ENCODE measurements around the gene RPS23.
A peak's percentile ranks its signal among the peaks of the same experiment; 100 is the strongest.

RPS23 gene

GRCh38 chr5:82306151-82306550 is 28.0 kb upstream of the RPS23 start:
- DNase-seq (ENCODE audit: low read depth) = no peak
- TF ChIP-seq CTCF (IDR thresholded peaks at IDR 0.05; ENCODE audit: insufficient read depth, low read depth, low read length, missing control alignments) = no peak
- no peak overlapping the region for H3K4me3 ChIP-seq (ENCODE audit: low read length)

- no peak overlapping the region for H3K4me3 ChIP-seq (ENCODE audit: low read length)
- no peak for DNase-seq (ENCODE audit: low read depth)
- no peak for TF ChIP-seq CTCF (IDR thresholded peaks at IDR 0.05; ENCODE audit: insufficient read depth, low read depth, low read length, missing control alignments)
Observed at GRCh38 chr5:82301190-82301589, 23.0 kb upstream of the RPS23 start.

GRCh38 chr5:82298668-82299067 is 20.5 kb upstream of the RPS23 start:
- peak; percentile 39 for DNase-seq (ENCODE audit: low read depth)
- no peak for TF ChIP-seq CTCF (IDR thresholded peaks at IDR 0.05; ENCODE audit: insufficient read depth, low read depth, low read length, missing control alignments)
- H3K4me3 ChIP-seq (ENCODE audit: low read length) = no peak overlapping the region

- no peak for DNase-seq (ENCODE audit: low read depth)
- no peak for TF ChIP-seq CTCF (IDR thresholded peaks at IDR 0.05; ENCODE audit: insufficient read depth, low read depth, low read length, missing control alignments)
- no peak overlapping the region for H3K4me3 ChIP-seq (ENCODE audit: low read length)
Observed at GRCh38 chr5:82297711-82298110, 19.6 kb upstream of the RPS23 start.

GRCh38 chr5:82296929-82297328 is 18.8 kb upstream of the RPS23 start:
- H3K4me3 ChIP-seq (ENCODE audit: low read length) = no peak overlapping the region
- TF ChIP-seq CTCF (IDR thresholded peaks at IDR 0.05; ENCODE audit: insufficient read depth, low read depth, low read length, missing control alignments) = no peak
- no peak for DNase-seq (ENCODE audit: low read depth)

GRCh38 chr5:82295959-82296531 is 17.9 kb upstream of the RPS23 start:
- no peak overlapping the region for H3K4me3 ChIP-seq (ENCODE audit: low read length)
- peak; percentile 20 for DNase-seq (ENCODE audit: low read depth)
- no peak for TF ChIP-seq CTCF (IDR thresholded peaks at IDR 0.05; ENCODE audit: insufficient read depth, low read depth, low read length, missing control alignments)

GRCh38 chr5:82295144-82295543 is 17.0 kb upstream of the RPS23 start:
- no peak for TF ChIP-seq CTCF (IDR thresholded peaks at IDR 0.05; ENCODE audit: insufficient read depth, low read depth, low read length, missing control alignments)
- peak; percentile 26 for DNase-seq (ENCODE audit: low read depth)

More at GRCh38 chr5:82295144-82295543, 17.0 kb upstream of the RPS23 start:
- H3K4me3 ChIP-seq (ENCODE audit: low read length) = no peak overlapping the region

Measured in epithelial cell of esophagus (primary cell).